GM12878 (cell line): ENCODE data around the gene FCAMR. TPM values are rescaled to one million over a fixed set of nuclear protein-coding genes. Genes with fewer than 3 reads are reported as not detected.

Experiments
- ATF3 ChIP-seq: IDR thresholded peaks from 2 replicates; pipeline ENCODE4 v1.6.1; 2011; ENCODE audit warnings: low read depth, mild to moderate bottlenecking, low read length, moderate library complexity, borderline replicate concordance; ENCODE audit errors: extremely low read depth
- CBX3 ChIP-seq: fragments of 200-600 bp; sonication (generic); IDR thresholded peaks from 2 replicates; pipeline ENCODE4 v1.6.1; 2016; ENCODE audit warnings: low read depth, borderline replicate concordance
- CEBPZ ChIP-seq: fragments of 150-350 bp; IDR thresholded peaks from 2 replicates; pipeline ENCODE4 v1.6.1; 2016; ENCODE audit warnings: low read depth, low read length
- CREB1 ChIP-seq: IDR thresholded peaks from 2 replicates; pipeline ENCODE4 v1.6.1; 2012; ENCODE audit warnings: low read depth, mild to moderate bottlenecking, inconsistent platforms
- GATAD2B ChIP-seq: fragments of 450-650 bp; conservative IDR thresholded peaks from 2 replicates; pipeline ENCODE4 v1.6.1; 2017; ENCODE audit warnings: low read depth, mild to moderate bottlenecking, moderate library complexity
- HDAC6 ChIP-seq: fragments of 200-600 bp; sonication (generic); IDR thresholded peaks from one replicate; pipeline ENCODE4 v1.8.0; 2017; ENCODE audit warnings: antibody characterized with exemption; ENCODE audit not compliant: unreplicated experiment
- MYC ChIP-seq: IDR thresholded peaks from 2 replicates; pipeline ENCODE4 v1.6.1; 2011; ENCODE audit warnings: mild to moderate bottlenecking, low read length, moderate library complexity, inconsistent platforms; ENCODE audit not compliant: insufficient read depth, insufficient replicate concordance, insufficient read length, severe bottlenecking
- NFIC ChIP-seq: IDR thresholded peaks from 2 replicates; pipeline ENCODE4 v1.6.1; 2012; ENCODE audit warnings: low read depth, mild to moderate bottlenecking, inconsistent platforms, low read length, moderate library complexity
- PAX5 ChIP-seq: IDR thresholded peaks from 2 replicates; pipeline ENCODE4 v1.6.1; 2011; ENCODE audit warnings: low read depth, low read length, borderline replicate concordance
- PKNOX1 ChIP-seq: fragments of 450-650 bp; IDR thresholded peaks from 2 replicates; pipeline ENCODE4 v1.6.1; 2016; ENCODE audit warnings: mild to moderate bottlenecking
- POLR2AphosphoS2 ChIP-seq: IDR thresholded peaks from 2 replicates; pipeline ENCODE4 v1.6.1; 2011; ENCODE audit warnings: low read depth, mild to moderate bottlenecking, low read length, improper control_type of control experiment, moderate library complexity
- POU2F2 ChIP-seq: IDR thresholded peaks from 3 replicates; pipeline ENCODE4 v1.6.1; 2011; ENCODE audit warnings: low read depth, mild to moderate bottlenecking, low read length, borderline replicate concordance
- SMARCA5 ChIP-seq: fragments of 450-650 bp; IDR thresholded peaks from 2 replicates; pipeline ENCODE4 v1.6.1; 2017; ENCODE audit warnings: mild to moderate bottlenecking
- STAT1 ChIP-seq: fragments of 450-650 bp; conservative IDR thresholded peaks from 2 replicates; pipeline ENCODE4 v1.6.1; 2014; ENCODE audit warnings: antibody characterized with exemption, mild to moderate bottlenecking
- STAT3 ChIP-seq: IDR thresholded peaks from 2 replicates; pipeline ENCODE4 v1.6.1; 2011; ENCODE audit warnings: low read depth, low read length, improper control_type of control experiment
- TARDBP ChIP-seq: IDR thresholded peaks from 2 replicates; pipeline ENCODE4 v1.6.1; 2016; ENCODE audit warnings: borderline replicate concordance
- USF2 ChIP-seq: IDR thresholded peaks from 2 replicates; pipeline ENCODE4 v1.6.1; 2011; ENCODE audit warnings: low read depth, low read length, improper control_type of control experiment, borderline replicate concordance
- ZNF592 ChIP-seq: fragments of 450-650 bp; IDR thresholded peaks from 2 replicates; pipeline ENCODE4 v1.6.1; 2017; ENCODE audit warnings: mild to moderate bottlenecking, moderate library complexity
- polyA plus RNA-seq, 11 experiments: library from polyadenylated mRNA; depleted of rRNA in 4 of 11; unstranded in 6 of 11; stranded (reverse) in 5 of 11; fragments of >200 nt; fragmentation: Nextera tagmentation in 4 of 11; fragmentation: Illumina TruSeq in 1 of 11; extraction: Ambion mirVana in 4 of 11; extraction: Trizol in 1 of 11; gene quantifications; 1 replicate in 1 of 11; 2 replicates in 10 of 11; pipeline versions ENCODE4 v1.2.1 to v1.2.3, GENCODE V29; 2011 to 2016; ENCODE audit warnings: inconsistent platforms in 2 of 11, missing spikeins in 2 of 11, low read depth in 1 of 11
- total RNA-seq, 4 experiments: library from RNA; depleted of rRNA in 3 of 4; stranded (reverse); fragments of >200 nt in 3 of 4; fragmentation: Illumina TruSeq in 1 of 4; extraction: Trizol in 1 of 4; gene quantifications; 2 replicates each; pipeline versions ENCODE4 v1.2.1 to v1.2.3, GENCODE V29; 2013 to 2021

Gene FCAMR
- total and polyA plus RNA-seq, 10 of the 15 experiments (the other 5 are each of a cell fraction or from before 2014, with no cell fraction given), result 0.04 to 0.15 (median 0.06) TPM; not detected in 3

GRCh38 chr1:206923009-206923960, 47.0 kb downstream of the FCAMR start (continued):
- TF ChIP-seq PKNOX1, result peak; percentile 29; the same call in 1 of the 2 replicates
- TF ChIP-seq STAT1, result no peak; the same call in 1 of the 2 replicates
- 0 out of 3 replicates have a peak, but pooled peaks have one; percentile 31 for TF ChIP-seq POU2F2
- peak; percentile 38; the same call in 1 of the 2 replicates for TF ChIP-seq USF2
- peak; percentile 65 for TF ChIP-seq MYC
- TF ChIP-seq HDAC6, result no peak
- no peak for TF ChIP-seq CEBPZ
- peak; percentile 73 for TF ChIP-seq TARDBP
- TF ChIP-seq STAT3, result no peak
- TF ChIP-seq GATAD2B, result peak; percentile 88
- peak; percentile 20; the same call in 1 of the 2 replicates for TF ChIP-seq ZNF592
- peak; percentile 64 for TF ChIP-seq POLR2AphosphoS2
- TF ChIP-seq NFIC, result no peak
- no peak for TF ChIP-seq SMARCA5
- TF ChIP-seq PAX5, result peak; percentile 81; the same call in 1 of the 2 replicates
- TF ChIP-seq CBX3, result no peak
- TF ChIP-seq CREB1, result no peak
- no peak for TF ChIP-seq ATF3
